Transverse colon (tissue), 4 donors: ENCODE measurements around the gene NFAM1. TPM values are rescaled to one million over a fixed set of nuclear protein-coding genes. Genes with fewer than 3 reads are reported as not detected.

Source experiments
- DNase-seq: peaks from one replicate; pipeline ENCODE4 v3.0.0-alpha.2; 2019
- H3K27ac ChIP-seq, 4 donors: fragments of 200-600 bp; sonication (generic); 2 replicates each; pipeline ENCODE4 v1.5.1; 2016 to 2018; ENCODE audit warnings: inconsistent platforms in 4 of 4
- H3K27me3 ChIP-seq: fragments of 200-600 bp; sonication (generic); 2 replicates; pipeline ENCODE4 v1.5.1; 2017; ENCODE audit warnings: inconsistent platforms
- H3K36me3 ChIP-seq, 4 donors: fragments of 200-600 bp; sonication (generic); 2 replicates each; pipeline ENCODE4 v1.5.1; 2017 to 2019; ENCODE audit warnings: inconsistent platforms in 4 of 4
- H3K4me1 ChIP-seq, 4 donors: fragments of 200-600 bp; sonication (generic); 2 replicates each; pipeline ENCODE4 v1.5.1; 2017 to 2020; ENCODE audit warnings: inconsistent platforms in 4 of 4
- H3K4me3 ChIP-seq, 4 donors: fragments of 200-600 bp; sonication (generic); 1 replicate in 1 of 4; 2 replicates in 3 of 4; pipeline versions ENCODE4 v1.5.1 to v1.6.1; 2017 to 2019; ENCODE audit warnings: inconsistent platforms in 4 of 4
- H3K9me3 ChIP-seq, 2 donors: fragments of 200-600 bp; sonication (generic); 2 replicates each; pipeline ENCODE4 v1.5.1; 2017 to 2019; ENCODE audit warnings: inconsistent platforms in 2 of 2
- CTCF ChIP-seq, 5 experiments: fragments of 200-600 bp in 3 of 5; fragments of 450-650 bp in 2 of 5; sonication (generic) in 3 of 5; IDR thresholded peaks; 1 replicate in 2 of 5; 2 replicates in 3 of 5; pipeline ENCODE4 v1.5.1; 2016 to 2017; ENCODE audit warnings: antibody characterized with exemption in 5 of 5, inconsistent platforms in 3 of 5, mild to moderate bottlenecking in 2 of 5, moderate library complexity in 1 of 5
- EP300 ChIP-seq: sonication (generic); formaldehyde crosslinking; IDR thresholded peaks from one replicate; pipeline ENCODE4 v1.6.1; 2017; ENCODE audit warnings: antibody characterized with exemption, low read depth
- POLR2A ChIP-seq: fragments of 450-650 bp; IDR thresholded peaks from one replicate; pipeline ENCODE4 v1.6.1; 2016; ENCODE audit warnings: antibody characterized with exemption, mild to moderate bottlenecking, moderate library complexity
- POLR2AphosphoS5 ChIP-seq, 3 donors: sonication (generic); formaldehyde crosslinking; IDR thresholded peaks; one replicate each; pipeline ENCODE4 v1.6.1; 2016; ENCODE audit warnings: antibody characterized with exemption in 3 of 3
- WGBS, 2 donors: methylation state at CpG; one replicate each; pipeline ENCODE4 v1.1.5; 2018; ENCODE audit warnings: low coverage in 1 of 2; 5-methylcytosine and 5-hydroxymethylcytosine counted together
- in situ Hi-C, 4 donors: fragments of 200-750 bp; cut with MboI; loops; one replicate each; pipeline versions ENCODE4 v1.15.0 to v1.15.1; 2017; ENCODE audit warnings: low sequenced_read_pairs in 3 of 4, low pct_ligation_motif_present in 1 of 4, low pct_unique_long_range_greater_than_20kb in 1 of 4
- intact Hi-C: fragments of 100-400 bp; cut with DNase I; formaldehyde crosslinking; loops from one replicate; pipeline ENCODE4 v1.15.1; 2023; ENCODE audit warnings: low total_unique reads
- total RNA-seq, 4 donors: library from RNA; depleted of rRNA; stranded (reverse); fragments of >200 nt; gene quantifications; one replicate each; pipeline ENCODE4 v1.1.0, GENCODE V29; 2016

The NFAM1 gene
- total RNA-seq, 4 donors from 2014 or later: 1.1 to 1.4 TPM; not detected in 2

GRCh38 chr22:42433754-42434682 is 1.8 kb upstream of the NFAM1 start:
- Histone ChIP-seq H3K27ac (no peak overlapping the region), H3K36me3 (no peaks in the 10 kb centered on the region), H3K27me3 (no peaks in the 10 kb centered on the region), H3K4me1 (peaks cover 0 to 34% (median 16%) of the 10 kb centered on the region in 4 donors), H3K4me3 (no peak overlapping the region), H3K9me3 (no peaks in the 10 kb centered on the region)
- 63 to 68% methylated on average over 7 to 26 of the region's 27 CpGs for WGBS, 2 donors
- in situ Hi-C loops: loop anchor here (10.0 to 25.0 kb wide), 3 partner anchors 259 to 472 kb away; partner anchors contain the start of genes SEPTIN3 (in 4 of the 4) and SMIM45 (in 4 of the 4)
- TF ChIP-seq EP300 (no peak), POLR2AphosphoS5 (IDR thresholded peaks at IDR 0.05) (no peak), POLR2A (no peak), CTCF (IDR thresholded peaks at IDR 0.05) (no peak)
- intact Hi-C loops: loop anchor here (2.0 kb wide), 1 partner anchor 343 kb away; the partner anchor contains the start of gene NDUFA6
- no peak for DNase-seq

- H3K9me3 ChIP-seq: no peaks in the 10 kb centered on the region
- no peaks in the 10 kb centered on the region for H3K36me3 ChIP-seq
- no peak overlapping the region for H3K4me3 ChIP-seq
- WGBS, 2 donors: 85% methylated on average over 8 of the region's 8 CpGs; no CpG with 5 or more reads in 1 of the 2 donors
- intact Hi-C loops: no loop called here
- peak overlapping the region in 1 of 4 donors; percentile 33 for H3K27ac ChIP-seq
- H3K4me1 ChIP-seq: peaks cover 0 to 28% (median 10%) of the 10 kb centered on the region in 4 donors
- no peak for TF ChIP-seq POLR2A
- no peak for TF ChIP-seq CTCF (IDR thresholded peaks at IDR 0.05)
- TF ChIP-seq POLR2AphosphoS5 (IDR thresholded peaks at IDR 0.05): no peak
- TF ChIP-seq EP300: no peak
- in situ Hi-C loops: loop anchor here (10.0 to 25.0 kb wide), 3 partner anchors 258 to 471 kb away; partner anchors contain the start of genes SEPTIN3 (in 4 of the 4) and SMIM45 (in 4 of the 4)
- no peak for DNase-seq
- no peaks in the 10 kb centered on the region for H3K27me3 ChIP-seq
Observed at GRCh38 chr22:42432818-42433217, 615 bp upstream of the NFAM1 start.

GRCh38 chr22:42431401-42432019 is 693 bp downstream of the NFAM1 start:
- Histone ChIP-seq H3K27me3 (no peaks in the 10 kb centered on the region), H3K4me3 (peak overlapping the region in 1 of 4 donors; percentile 21), H3K4me1 (peaks cover 0 to 19% (median 5%) of the 10 kb centered on the region in 4 donors), H3K27ac (peak overlapping the region in 3 of 4 donors; percentile 26 to 52 (median 33)), H3K9me3 (no peaks in the 10 kb centered on the region), H3K36me3 (no peaks in the 10 kb centered on the region)
- in situ Hi-C loops: loop anchor here (10.0 to 25.0 kb wide), 3 partner anchors 257 to 469 kb away; partner anchors contain the start of genes SEPTIN3 (in 4 of the 4) and SMIM45 (in 4 of the 4)
- DNase-seq: no peak
- intact Hi-C loops: no loop called here
- no peak for TF ChIP-seq POLR2A
- no peak for TF ChIP-seq CTCF (IDR thresholded peaks at IDR 0.05)
- TF ChIP-seq EP300: no peak
- no peak for TF ChIP-seq POLR2AphosphoS5 (IDR thresholded peaks at IDR 0.05)
- 52% methylated on average over 14 of the region's 17 CpGs; no CpG with 5 or more reads in 1 of the 2 donors for WGBS, 2 donors
